CD1c-positive myeloid dendritic cell (primary cell): ENCODE measurements around the gene GOLPH3.

Experiments
- DNase-seq: peaks from one replicate; pipeline ENCODE4 v3.0.0-alpha.2; 2016; ENCODE audit errors: extremely low spot score

The GOLPH3 gene

GRCh38 chr5:32170303-32171151, 3.6 kb downstream of the GOLPH3 start:
- DNase-seq, result peak; percentile 4

- DNase-seq, result no peak
Measured at GRCh38 chr5:32168460-32169033, 5.6 kb downstream of the GOLPH3 start.

- DNase-seq, result no peak
Measured at GRCh38 chr5:32165597-32165996, 8.5 kb downstream of the GOLPH3 start.

- no peak for DNase-seq
Measured at GRCh38 chr5:32163785-32164184, 10.3 kb downstream of the GOLPH3 start.

- no peak for DNase-seq
Measured at GRCh38 chr5:32163053-32163452, 11.1 kb downstream of the GOLPH3 start.

GRCh38 chr5:32160228-32160627, 13.9 kb downstream of the GOLPH3 start:
- DNase-seq, result no peak

- no peak for DNase-seq
Measured at GRCh38 chr5:32159328-32160072, 14.6 kb downstream of the GOLPH3 start.

GRCh38 chr5:32158679-32158975, 15.5 kb downstream of the GOLPH3 start:
- no peak for DNase-seq

GRCh38 chr5:32157078-32157477, 17.0 kb downstream of the GOLPH3 start:
- no peak for DNase-seq

GRCh38 chr5:32156635-32157034, 17.5 kb downstream of the GOLPH3 start:
- DNase-seq, result no peak

GRCh38 chr5:32155211-32155610, 18.9 kb downstream of the GOLPH3 start:
- DNase-seq, result no peak

GRCh38 chr5:32153723-32154122, 20.4 kb downstream of the GOLPH3 start:
- DNase-seq, result no peak

GRCh38 chr5:32151198-32151597, 22.9 kb downstream of the GOLPH3 start:
- no peak for DNase-seq

GRCh38 chr5:32150366-32150765, 23.8 kb downstream of the GOLPH3 start:
- DNase-seq, result no peak

- DNase-seq, result no peak
Measured at GRCh38 chr5:32147959-32148358, 26.2 kb downstream of the GOLPH3 start.

GRCh38 chr5:32147236-32147635, 26.9 kb downstream of the GOLPH3 start:
- no peak for DNase-seq

- no peak for DNase-seq
Measured at GRCh38 chr5:32145378-32145777, 28.7 kb downstream of the GOLPH3 start.

- DNase-seq, result no peak
Measured at GRCh38 chr5:32144378-32145207, 29.5 kb downstream of the GOLPH3 start.

- no peak for DNase-seq
Measured at GRCh38 chr5:32143617-32144377, 30.3 kb downstream of the GOLPH3 start.

- peak; percentile 69 for DNase-seq
Measured at GRCh38 chr5:32138839-32139493, 35.2 kb downstream of the GOLPH3 start.

GRCh38 chr5:32136342-32136741, 37.8 kb downstream of the GOLPH3 start:
- DNase-seq, result no peak
